Osteoblast (primary cell): ENCODE measurements around the gene BECN2. TPM values are rescaled to one million over a fixed set of nuclear protein-coding genes. Genes with fewer than 3 reads are reported as not detected.
"Not testable (repeated sequence)": the region's sequence is repeated elsewhere in the genome, so short reads cannot be mapped to it uniquely, and the experiment has no call there.

Experiments used
- DNase-seq: peaks from one replicate; pipeline ENCODE4 v3.0.0; 2011; ENCODE audit warnings: low spot score, mixed read lengths; ENCODE audit not compliant: insufficient read length; ENCODE audit errors: missing footprints
- H2AFZ ChIP-seq: 2 replicates; pipeline ENCODE4 v1.6.0; 2011; ENCODE audit warnings: mild to moderate bottlenecking, low read length
- H3K27ac ChIP-seq: 2 replicates; pipeline ENCODE4 v1.5.1; 2011; ENCODE audit warnings: mild to moderate bottlenecking, low read depth, low read length, moderate library complexity
- H3K27me3 ChIP-seq: 2 replicates; pipeline ENCODE4 v1.6.0; 2012; ENCODE audit warnings: mild to moderate bottlenecking, control low read depth, inconsistent platforms, low read length, moderate library complexity; ENCODE audit not compliant: insufficient read depth
- H3K36me3 ChIP-seq: 2 replicates; pipeline ENCODE4 v1.5.1; 2011; ENCODE audit warnings: mild to moderate bottlenecking, low read length, control low read depth, moderate library complexity; ENCODE audit not compliant: insufficient read depth
- H3K4me1 ChIP-seq: 2 replicates; pipeline ENCODE4 v1.5.1; 2011; ENCODE audit warnings: mild to moderate bottlenecking, low read length, control low read depth, moderate library complexity; ENCODE audit not compliant: insufficient read depth
- H3K4me2 ChIP-seq: 2 replicates; pipeline ENCODE4 v1.6.0; 2011; ENCODE audit warnings: mild to moderate bottlenecking, low read length; ENCODE audit not compliant: insufficient read depth
- H3K4me3 ChIP-seq: fragments of 200-600 bp; sonication (generic); 3 replicates; pipeline ENCODE4 v1.5.1; 2012; ENCODE audit warnings: mild to moderate bottlenecking, low read length, inconsistent platforms; ENCODE audit not compliant: insufficient read depth
- H3K79me2 ChIP-seq: 2 replicates; pipeline ENCODE4 v1.6.0; 2012; ENCODE audit warnings: mild to moderate bottlenecking, low read length, control low read depth, inconsistent platforms; ENCODE audit not compliant: insufficient read depth
- H3K9me3 ChIP-seq: 2 replicates; pipeline ENCODE4 v1.5.1; 2011; ENCODE audit warnings: low read depth, low read length, control low read depth
- H4K20me1 ChIP-seq: 2 replicates; pipeline ENCODE4 v1.6.0; 2012; ENCODE audit warnings: mild to moderate bottlenecking, low read length, control low read depth; ENCODE audit not compliant: insufficient read depth
- CTCF ChIP-seq: IDR thresholded peaks from 2 replicates; pipeline ENCODE4 v1.5.1; 2011; ENCODE audit warnings: mild to moderate bottlenecking, low read depth, low read length, moderate library complexity; ENCODE audit errors: extremely low read depth
- total RNA-seq: library from RNA; depleted of rRNA; stranded (reverse); fragments of >200 nt; gene quantifications from 2 replicates; pipeline ENCODE4 v1.2.3, GENCODE V29; 2012

Gene BECN2
- total RNA-seq, 1 donor, result not detected

- no peak for TF ChIP-seq CTCF
Observed at GRCh38 chr1:241976229-241976628, 18.7 kb downstream of the BECN2 start.

DNA sequence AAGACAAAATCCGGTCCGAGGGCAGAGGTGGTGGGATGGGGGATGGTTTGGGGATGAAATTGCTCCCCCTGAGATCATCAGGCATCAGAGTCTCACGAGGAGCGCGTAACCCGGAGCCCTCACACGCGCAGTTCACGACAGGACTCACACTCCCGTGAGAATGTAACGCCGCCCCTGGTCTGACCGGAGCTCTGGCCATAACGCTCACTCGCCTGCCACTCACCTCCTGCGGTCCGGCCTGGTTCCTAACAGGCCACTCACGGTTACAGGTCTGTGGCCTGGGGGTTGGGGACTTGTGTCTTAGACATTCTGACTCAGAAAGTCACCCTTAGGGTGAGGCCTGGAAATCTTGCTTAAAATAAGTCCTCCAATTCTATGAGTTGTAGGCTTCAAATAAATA is 21.5 kb downstream of the BECN2 start:
- no peak for TF ChIP-seq CTCF
- no peak overlapping the region for H2AFZ ChIP-seq
- H4K20me1 ChIP-seq, result no peaks in the 10 kb centered on the region
- no peak overlapping the region for H3K27ac ChIP-seq
- H3K4me3 ChIP-seq, result no peak overlapping the region
- H3K4me2 ChIP-seq, result no peak overlapping the region
- H3K9me3 ChIP-seq, result no peaks in the 10 kb centered on the region
- H3K79me2 ChIP-seq, result no peaks in the 10 kb centered on the region
- no peaks in the 10 kb centered on the region for H3K36me3 ChIP-seq
- H3K4me1 ChIP-seq, result no peaks in the 10 kb centered on the region
- no peaks in the 10 kb centered on the region for H3K27me3 ChIP-seq
- no peak for DNase-seq

More at GRCh38 chr1:241976229-241976628, 18.7 kb downstream of the BECN2 start:
- Histone ChIP-seq H3K79me2 (no peaks in the 10 kb centered on the region), H3K27me3 (no peaks in the 10 kb centered on the region), H3K27ac (no peak overlapping the region), H2AFZ (no peak overlapping the region), H3K4me3 (no peak overlapping the region), H3K4me1 (no peaks in the 10 kb centered on the region), H3K9me3 (no peaks in the 10 kb centered on the region), H3K36me3 (no peaks in the 10 kb centered on the region), H4K20me1 (no peaks in the 10 kb centered on the region), H3K4me2 (no peak overlapping the region)
- peak; percentile 32 for DNase-seq

DNA sequence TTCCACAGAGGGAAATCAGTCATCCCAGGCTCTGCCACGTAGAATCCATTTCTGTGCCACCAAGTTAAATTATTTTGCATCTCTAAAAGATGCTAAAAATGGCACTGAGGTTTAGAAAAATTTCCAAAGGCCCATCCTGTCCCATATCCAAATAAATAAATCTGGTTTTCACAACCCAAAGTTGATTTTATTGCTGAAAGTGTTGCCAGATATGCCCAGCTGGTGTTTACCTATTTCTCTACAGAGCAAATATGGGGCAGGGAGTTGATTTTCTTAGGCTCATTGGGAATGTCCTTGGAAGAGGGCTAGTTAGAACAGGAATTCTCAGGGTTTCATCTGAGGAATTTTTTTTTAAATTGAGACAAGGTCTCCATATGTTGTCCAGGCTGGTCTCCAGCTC is 22.4 kb downstream of the BECN2 start:
- Histone ChIP-seq H3K9me3 (no peaks in the 10 kb centered on the region), H3K36me3 (no peaks in the 10 kb centered on the region), H3K79me2 (no peaks in the 10 kb centered on the region), H3K4me2 (no peak overlapping the region), H3K4me1 (no peaks in the 10 kb centered on the region), H3K4me3 (no peak overlapping the region), H3K27me3 (no peaks in the 10 kb centered on the region), H2AFZ (no peak overlapping the region), H3K27ac (no peak overlapping the region), H4K20me1 (no peaks in the 10 kb centered on the region)
- TF ChIP-seq CTCF, result no peak
- DNase-seq, result no peak

GRCh38 chr1:241985787-241986186 is 28.2 kb downstream of the BECN2 start:
- H3K4me3 ChIP-seq, result no peak overlapping the region
- no peaks in the 10 kb centered on the region for H3K79me2 ChIP-seq
- H3K27me3 ChIP-seq, result no peaks in the 10 kb centered on the region
- no peaks in the 10 kb centered on the region for H4K20me1 ChIP-seq
- TF ChIP-seq CTCF, result peak; percentile 51
- H3K27ac ChIP-seq, result no peak overlapping the region
- H3K36me3 ChIP-seq, result no peaks in the 10 kb centered on the region
- DNase-seq, result peak; percentile 51
- H3K4me1 ChIP-seq, result peaks cover 9% of the 10 kb centered on the region
- H3K9me3 ChIP-seq, result no peaks in the 10 kb centered on the region
- no peak overlapping the region for H3K4me2 ChIP-seq
- H2AFZ ChIP-seq, result no peak overlapping the region

DNA sequence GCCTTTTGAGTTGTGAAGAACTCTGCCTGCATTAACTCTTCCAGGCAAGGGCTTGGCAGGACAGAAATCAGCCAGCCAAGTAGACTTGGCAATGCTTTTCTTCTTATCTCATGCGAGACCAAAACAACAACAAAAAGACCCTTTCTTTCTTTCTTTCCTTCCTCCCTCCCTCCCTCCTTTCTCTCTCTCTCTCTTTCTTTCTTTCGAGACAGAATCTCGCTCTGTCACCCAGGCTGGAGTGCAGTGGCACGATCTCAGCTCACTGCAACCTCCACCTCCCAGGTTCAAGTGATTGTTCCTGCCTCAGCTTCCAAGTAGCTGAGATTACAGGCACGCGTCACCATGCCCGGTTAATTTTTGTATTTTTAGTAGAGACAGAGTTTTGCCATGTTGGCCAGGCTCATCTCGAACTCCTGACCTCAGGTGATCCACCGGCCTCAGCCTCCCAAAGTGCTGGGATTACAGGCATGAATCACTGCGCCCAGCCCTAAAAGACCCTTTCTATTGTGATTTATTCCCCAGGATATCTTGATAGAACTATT is 30.9 kb downstream of the BECN2 start:
- not testable (repeated sequence) for H4K20me1 ChIP-seq, H3K27me3 ChIP-seq, H3K4me1 ChIP-seq, H3K36me3 ChIP-seq, H3K4me2 ChIP-seq, H3K79me2 ChIP-seq, H3K27ac ChIP-seq, H3K4me3 ChIP-seq, H2AFZ ChIP-seq, H3K9me3 ChIP-seq
- peak; percentile 21 for DNase-seq
